C1 segment of cervical spinal cord (tissue), 14 donors: Measurements from ENCODE around the gene NOSTRIN.
"Not testable (repeated sequence)": the region's sequence is repeated elsewhere in the genome, so short reads cannot be mapped to it uniquely, and the experiment has no call there.

Source experiments
- DNase-seq, 14 donors: peaks; one replicate each; lab custom pipeline; 2025; lab: John Stamatoyannopoulos, UW

NOSTRIN gene

GRCh38 chr2:168819050-168819715 lies 16.7 kb downstream of the NOSTRIN start:
- no peak for DNase-seq

DNA sequence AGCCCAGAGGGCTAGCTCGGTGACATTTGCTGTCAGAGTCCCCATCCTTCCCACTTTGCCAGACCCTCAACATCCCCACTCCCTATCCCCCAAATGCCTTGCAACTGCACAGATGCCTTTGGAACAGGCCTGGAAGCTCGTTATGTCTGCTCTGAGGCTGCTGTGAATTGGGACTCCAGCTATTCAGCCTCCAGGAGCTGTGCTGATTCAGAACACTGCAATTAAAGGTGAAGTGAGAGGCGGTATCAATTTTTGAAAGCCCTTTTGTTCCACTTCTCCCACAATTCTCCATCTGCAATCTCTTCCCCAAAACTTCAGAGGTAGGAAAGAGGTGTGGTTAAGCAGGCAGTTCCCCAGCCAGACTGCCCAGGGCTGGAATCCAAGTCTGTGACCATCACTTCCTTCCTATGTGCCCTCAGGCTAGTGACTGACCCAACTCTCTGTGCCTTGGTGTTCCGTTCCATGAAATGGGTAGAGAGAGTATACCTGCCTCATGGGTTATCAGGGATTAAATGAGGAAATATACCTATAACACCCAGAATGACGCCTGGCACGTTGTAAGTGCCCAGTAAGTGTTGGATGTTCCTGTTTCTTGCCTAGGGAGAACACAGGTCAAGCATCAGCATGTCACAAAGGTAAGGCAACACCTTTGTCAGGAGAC lies 17.5 kb downstream of the NOSTRIN start:
- no peak for DNase-seq

GRCh38 chr2:168821577-168821976 lies 19.1 kb downstream of the NOSTRIN start:
- no peak for DNase-seq

DNA sequence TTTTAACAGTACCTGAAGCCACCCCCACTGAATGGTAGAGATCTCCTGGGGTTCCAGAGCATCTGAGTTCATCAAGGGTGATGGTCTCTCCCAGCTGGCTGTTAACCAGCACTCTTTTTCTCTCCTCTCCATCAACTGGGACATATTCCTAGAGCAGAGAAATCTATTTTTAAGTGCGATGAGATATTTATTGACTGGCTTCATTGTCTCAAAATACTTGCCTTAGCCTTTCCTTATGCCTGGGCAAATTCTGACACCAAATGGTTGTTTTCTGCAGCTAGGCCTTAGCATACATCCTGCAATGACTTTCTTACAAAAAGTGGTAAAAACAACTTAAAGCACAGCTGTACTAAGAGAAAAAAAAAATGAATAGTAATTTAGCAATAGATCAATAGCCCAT lies 19.6 kb downstream of the NOSTRIN start:
- DNase-seq, result no peak

- DNase-seq, result no peak
These were observed 22.7 kb downstream of the NOSTRIN start for GRCh38 chr2:168825126-168825525.

- DNase-seq, result no peak
These were observed 28.5 kb downstream of the NOSTRIN start for GRCh38 chr2:168830958-168831357.

DNA sequence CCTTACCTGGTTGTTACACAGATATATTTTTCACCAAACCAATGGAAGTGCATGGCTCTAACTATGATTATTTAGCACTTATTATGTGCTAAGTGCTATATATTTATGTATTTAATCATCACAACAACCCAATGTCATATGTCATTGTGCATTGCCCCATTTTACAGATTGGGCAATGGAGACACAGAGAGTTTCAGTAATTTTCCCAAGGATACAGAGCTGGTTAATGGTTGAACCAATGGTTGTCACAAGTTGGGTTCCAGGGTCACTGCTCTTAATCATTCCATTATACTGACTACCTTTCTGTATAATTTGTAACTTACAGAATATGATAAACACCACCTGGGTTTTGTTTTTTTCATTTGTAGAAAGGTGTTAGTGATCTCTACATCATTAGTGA lies 29.2 kb downstream of the NOSTRIN start:
- no peak for DNase-seq

GRCh38 chr2:168835969-168836368 lies 33.5 kb downstream of the NOSTRIN start:
- no peak for DNase-seq

- DNase-seq, result no peak
These were observed 39.0 kb downstream of the NOSTRIN start for GRCh38 chr2:168841445-168841844.

- DNase-seq, result no peak
These were observed 40.8 kb downstream of the NOSTRIN start for GRCh38 chr2:168843253-168843652.

- DNase-seq, result no peak
These were observed 45.8 kb downstream of the NOSTRIN start for GRCh38 chr2:168848225-168848624.

DNA sequence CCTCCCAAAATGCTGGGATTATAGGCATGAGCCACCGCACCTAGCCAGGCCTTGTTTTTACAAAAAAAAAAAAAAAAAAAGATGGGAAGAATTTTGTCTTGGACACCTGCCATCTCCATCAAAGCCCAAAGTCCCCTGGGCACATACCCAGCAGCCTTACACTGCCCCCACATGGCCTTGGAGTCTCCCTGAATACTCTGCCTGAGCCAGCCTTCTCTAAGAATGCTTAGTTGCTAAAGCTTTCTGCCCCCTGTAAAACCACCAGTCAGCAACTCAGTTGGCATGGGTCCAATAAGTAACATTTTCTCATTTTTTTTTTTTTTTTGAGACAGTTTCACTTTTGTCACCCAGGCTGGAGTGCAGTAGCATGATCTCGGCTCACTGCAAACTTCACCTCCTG lies 47.2 kb downstream of the NOSTRIN start:
- DNase-seq, result no peak

DNA sequence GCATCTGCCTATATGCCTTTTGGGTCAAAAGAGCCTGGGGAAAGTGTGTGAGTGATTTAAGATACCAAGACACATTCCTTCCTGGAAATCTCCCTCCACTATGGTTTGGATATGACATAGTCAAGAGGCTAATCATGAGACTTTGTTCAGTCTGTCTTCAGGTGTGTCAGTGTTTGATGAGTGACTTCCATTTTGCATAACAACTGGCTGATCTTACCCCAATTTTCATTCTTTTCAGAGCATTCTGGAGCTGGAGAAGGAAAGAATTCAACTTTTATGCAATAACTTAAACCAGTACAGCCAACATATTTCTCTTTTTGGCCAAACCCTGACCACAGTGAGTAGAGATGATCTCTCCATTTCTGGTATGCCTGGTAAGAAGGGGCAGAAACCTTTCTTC lies 48.4 kb downstream of the NOSTRIN start:
- DNase-seq, result no peak

DNA sequence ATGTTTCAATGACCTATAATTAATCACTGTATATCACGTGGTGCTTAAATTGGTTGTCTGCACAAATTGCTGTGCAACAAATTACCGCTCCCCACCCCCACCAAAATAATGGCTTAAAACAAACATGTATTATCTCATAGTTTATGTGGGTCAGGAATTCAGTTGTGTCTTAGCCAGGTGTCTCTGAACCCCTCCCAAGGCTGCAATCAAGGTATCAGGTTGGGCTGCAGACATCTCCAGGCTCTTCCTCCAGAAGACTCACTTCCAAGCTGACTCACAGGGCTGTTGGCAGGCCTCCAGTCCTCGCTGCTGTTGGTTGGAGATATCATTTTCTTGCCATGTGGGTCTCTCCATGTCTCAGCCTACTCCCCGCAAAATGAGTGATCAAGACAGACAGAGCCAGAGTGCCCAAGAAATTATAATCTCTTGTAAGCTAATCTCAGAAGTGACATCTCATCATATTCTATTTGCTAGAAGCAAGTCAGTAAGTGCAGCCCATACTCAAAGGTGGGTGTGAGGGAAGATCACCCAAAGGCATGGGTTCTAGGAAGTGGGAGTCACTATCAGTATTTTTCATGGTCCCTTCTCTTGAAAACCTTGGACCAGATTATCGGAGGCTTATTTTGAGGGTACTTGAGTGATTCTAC lies 49.4 kb downstream of the NOSTRIN start:
- no peak for DNase-seq

DNA sequence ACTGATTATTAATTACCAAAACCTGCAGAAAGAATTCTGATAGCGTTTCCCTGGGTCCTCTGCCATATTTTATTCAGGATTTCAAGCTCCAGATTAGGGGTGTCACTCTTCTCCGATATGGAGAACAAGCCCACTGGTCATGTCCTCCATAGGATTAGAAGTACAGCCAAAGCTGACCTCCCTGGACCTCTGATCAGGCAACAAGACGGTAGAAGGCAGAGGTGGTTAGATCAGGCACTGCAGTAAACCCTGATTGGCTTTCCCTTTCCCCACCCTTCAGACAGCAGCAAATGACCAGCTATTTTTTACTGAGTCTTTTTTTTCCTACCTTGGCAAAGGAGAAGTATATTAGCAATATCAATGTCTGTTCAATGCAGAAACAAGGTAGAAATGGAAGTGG lies 50.0 kb downstream of the NOSTRIN start:
- no peak for DNase-seq

- DNase-seq, result no peak
These were observed 51.0 kb downstream of the NOSTRIN start for GRCh38 chr2:168853471-168853870.

GRCh38 chr2:168854651-168855050 lies 52.2 kb downstream of the NOSTRIN start:
- DNase-seq, result no peak

DNA sequence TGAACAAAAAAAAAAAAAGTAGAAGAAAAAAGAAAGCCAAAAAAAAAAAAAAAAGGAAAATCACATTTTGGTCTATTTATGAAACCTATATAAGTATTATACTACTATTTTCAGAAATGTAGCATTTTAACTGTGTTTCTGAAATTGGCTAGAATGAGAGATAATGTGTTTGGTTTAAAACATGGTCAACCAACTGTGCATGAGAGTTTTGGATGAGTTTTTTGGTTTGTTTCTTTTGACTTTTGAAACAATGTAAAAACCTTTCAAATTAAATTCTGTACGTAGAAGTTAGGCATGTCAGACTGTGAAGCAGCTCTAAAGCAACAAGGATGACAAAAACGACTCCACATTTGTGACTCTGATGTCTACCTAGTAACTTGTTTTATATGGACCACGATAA lies 53.2 kb downstream of the NOSTRIN start:
- no peak for DNase-seq

GRCh38 chr2:168858146-168858545 lies 55.7 kb downstream of the NOSTRIN start:
- no peak for DNase-seq

DNA sequence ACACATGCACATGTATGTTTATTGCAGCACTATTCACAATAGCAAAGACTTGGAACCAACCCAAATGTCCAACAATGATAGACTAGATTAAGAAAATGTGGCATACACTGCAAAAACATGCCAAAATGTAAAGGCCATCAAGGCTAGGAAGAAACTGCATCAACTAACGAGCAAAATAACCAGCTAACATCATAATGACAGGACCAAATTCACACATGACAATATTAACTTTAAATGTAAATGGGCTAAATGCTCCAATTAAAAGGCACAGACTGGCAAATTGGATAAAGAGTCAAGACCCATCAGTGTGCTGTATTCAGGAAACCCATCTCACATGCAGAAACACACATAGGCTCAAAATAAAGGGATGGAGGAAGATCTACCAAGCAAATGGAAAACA lies 64.7 kb downstream of the NOSTRIN start:
- not testable (repeated sequence) for DNase-seq

DNA sequence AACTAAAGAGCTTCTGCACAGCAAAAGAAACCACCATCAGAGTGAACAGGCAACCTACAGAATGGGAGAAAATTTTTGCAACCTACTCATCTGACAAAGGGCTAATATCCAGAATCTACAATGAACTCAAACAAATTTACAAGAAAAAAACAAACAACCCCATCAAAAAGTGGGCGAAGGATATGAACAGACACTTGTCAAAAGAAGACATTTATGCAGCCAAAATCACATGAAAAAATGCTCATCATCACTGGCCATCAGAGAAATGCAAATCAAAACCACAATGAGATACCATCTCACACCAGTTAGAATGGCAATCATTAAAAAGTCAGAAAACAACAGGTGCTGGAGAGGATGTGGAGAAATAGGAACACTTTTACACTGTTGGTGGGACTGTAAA lies 67.9 kb downstream of the NOSTRIN start:
- DNase-seq, result not testable (repeated sequence)

GRCh38 chr2:168870824-168871223 lies 68.4 kb downstream of the NOSTRIN start:
- not testable (repeated sequence) for DNase-seq
